Cardiac muscle cell (in vitro differentiated cells and primary cell): ENCODE data around the gene TFCP2L1. TPM values are rescaled to one million over a fixed set of nuclear protein-coding genes. Genes with fewer than 3 reads are reported as not detected.

Experiments
- DNase-seq, 2 donors: peaks; one replicate each; pipeline versions ENCODE4 v3.0.0 to v3.0.0-alpha.2; 2010 to 2017; ENCODE audit warnings: low read depth in 1 of 2, low spot score in 1 of 2
- H3K27ac ChIP-seq: fragments of 200-600 bp; sonication (generic); 2 replicates; pipeline ENCODE4 v1.5.1; 2016
- H3K27me3 ChIP-seq: fragments of 200-600 bp; sonication (generic); 2 replicates; pipeline ENCODE4 v1.6.0; 2016; ENCODE audit warnings: control low read depth
- H3K36me3 ChIP-seq: fragments of 200-600 bp; sonication (generic); 2 replicates; pipeline ENCODE4 v1.5.1; 2016; ENCODE audit warnings: control low read depth
- H3K4me1 ChIP-seq: fragments of 200-600 bp; sonication (generic); 2 replicates; pipeline ENCODE4 v1.8.1; 2017; ENCODE audit warnings: low read depth, mild to moderate bottlenecking, mixed run types
- H3K4me3 ChIP-seq: fragments of 200-600 bp; sonication (generic); 2 replicates; pipeline ENCODE4 v1.5.1; 2016; ENCODE audit warnings: mild to moderate bottlenecking
- H3K9me3 ChIP-seq: fragments of 200-600 bp; sonication (generic); 2 replicates; pipeline ENCODE4 v1.5.1; 2017; ENCODE audit warnings: low read depth, mild to moderate bottlenecking, control low read depth
- CTCF ChIP-seq: IDR thresholded peaks from 2 replicates; pipeline ENCODE4 v1.5.1; 2012; ENCODE audit warnings: low read depth, mild to moderate bottlenecking, low read length
- polyA plus RNA-seq: library from polyadenylated mRNA; unstranded; fragments of >200 nt; fragmentation: Nextera tagmentation; extraction: Ambion mirVana; gene quantifications from 2 replicates; pipeline ENCODE4 v1.2.1, GENCODE V29; 2016
- total RNA-seq: library from RNA; depleted of rRNA; stranded (reverse); fragments of >200 nt; gene quantifications from 2 replicates; pipeline ENCODE4 v1.2.3, GENCODE V29; 2016

TFCP2L1 gene
- total and polyA plus RNA-seq, 2 experiments from 2014 or later, result 0.31 TPM; not detected in 1

- TF ChIP-seq CTCF, result no peak
- no peak for DNase-seq
- H3K36me3 ChIP-seq, result no peaks in the 10 kb centered on the region
- no peaks in the 10 kb centered on the region for H3K27me3 ChIP-seq
- no peak overlapping the region for H3K27ac ChIP-seq
- H3K4me1 ChIP-seq, result no peaks in the 10 kb centered on the region
- H3K9me3 ChIP-seq, result no peaks in the 10 kb centered on the region
- no peak overlapping the region for H3K4me3 ChIP-seq
These were observed 45.5 kb downstream of the TFCP2L1 start for GRCh38 chr2:121239471-121239870.

- no peak for TF ChIP-seq CTCF
- no peak for DNase-seq
These were observed 46.2 kb downstream of the TFCP2L1 start for GRCh38 chr2:121238828-121239227.

GRCh38 chr2:121237980-121238665 lies 46.9 kb downstream of the TFCP2L1 start:
- H3K9me3 ChIP-seq, result no peaks in the 10 kb centered on the region
- TF ChIP-seq CTCF, result no peak
- DNase-seq, result no peak
- H3K27ac ChIP-seq, result no peak overlapping the region
- H3K4me1 ChIP-seq, result no peaks in the 10 kb centered on the region
- no peaks in the 10 kb centered on the region for H3K27me3 ChIP-seq
- no peaks in the 10 kb centered on the region for H3K36me3 ChIP-seq
- H3K4me3 ChIP-seq, result no peak overlapping the region

More at GRCh38 chr2:121238828-121239227, 46.2 kb downstream of the TFCP2L1 start:
- no peaks in the 10 kb centered on the region for H3K36me3 ChIP-seq
- no peak overlapping the region for H3K4me3 ChIP-seq
- no peaks in the 10 kb centered on the region for H3K4me1 ChIP-seq
- H3K27me3 ChIP-seq, result no peaks in the 10 kb centered on the region
- H3K27ac ChIP-seq, result no peak overlapping the region
- no peaks in the 10 kb centered on the region for H3K9me3 ChIP-seq

- H3K4me3 ChIP-seq, result no peak overlapping the region
- H3K9me3 ChIP-seq, result no peaks in the 10 kb centered on the region
- no peak for DNase-seq
- H3K4me1 ChIP-seq, result no peaks in the 10 kb centered on the region
- no peaks in the 10 kb centered on the region for H3K36me3 ChIP-seq
- H3K27me3 ChIP-seq, result no peaks in the 10 kb centered on the region
- H3K27ac ChIP-seq, result no peak overlapping the region
- no peak for TF ChIP-seq CTCF
These were observed 47.5 kb downstream of the TFCP2L1 start for GRCh38 chr2:121237336-121237979.

GRCh38 chr2:121236650-121237180 lies 48.3 kb downstream of the TFCP2L1 start:
- Histone ChIP-seq H3K9me3 (no peaks in the 10 kb centered on the region), H3K36me3 (no peaks in the 10 kb centered on the region), H3K4me3 (no peak overlapping the region), H3K27ac (no peak overlapping the region), H3K27me3 (no peaks in the 10 kb centered on the region), H3K4me1 (no peaks in the 10 kb centered on the region)
- no peak for TF ChIP-seq CTCF
- no peak for DNase-seq
